Mesenchymal stem cell (in vitro differentiated cells and primary cell): ENCODE data around the gene EFHC2.

Source experiments
- DNase-seq: peaks from one replicate; pipeline ENCODE4 v3.0.0-alpha.2; 2013
- H2AFZ ChIP-seq: one replicate; pipeline ENCODE4 v1.6.1; 2013; ENCODE audit warnings: low read depth, mild to moderate bottlenecking, control low read depth, inconsistent platforms, low read length, moderate library complexity
- H2AK5ac ChIP-seq: 2 replicates; pipeline ENCODE4 v1.6.1; 2013; ENCODE audit warnings: low read length, moderate library complexity, mild to moderate bottlenecking, inconsistent platforms; ENCODE audit not compliant: severe bottlenecking
- H2BK120ac ChIP-seq: one replicate; pipeline ENCODE4 v1.6.1; 2013; ENCODE audit warnings: low read depth, mild to moderate bottlenecking, inconsistent platforms, low read length, moderate library complexity
- H2BK12ac ChIP-seq, 2 experiments: one replicate each; pipeline ENCODE4 v1.6.1; 2013; ENCODE audit warnings: inconsistent platforms in 2 of 2, low read length in 2 of 2, mild to moderate bottlenecking in 2 of 2, moderate library complexity in 2 of 2, control low read depth in 1 of 2
- H2BK15ac ChIP-seq: one replicate; pipeline ENCODE4 v1.6.1; 2013; ENCODE audit warnings: mild to moderate bottlenecking, low read depth, inconsistent platforms; ENCODE audit not compliant: poor library complexity, severe bottlenecking
- H2BK5ac ChIP-seq: 2 replicates; pipeline ENCODE4 v1.6.1; 2013; ENCODE audit warnings: low read depth, mild to moderate bottlenecking, low read length, control low read depth, inconsistent platforms; ENCODE audit not compliant: poor library complexity, severe bottlenecking
- H3K14ac ChIP-seq, 2 experiments: one replicate each; pipeline ENCODE4 v1.6.1; 2013; ENCODE audit warnings: inconsistent platforms in 2 of 2, low read length in 2 of 2, control low read depth in 1 of 2, mild to moderate bottlenecking in 1 of 2, moderate library complexity in 1 of 2
- H3K18ac ChIP-seq, 2 experiments: one replicate each; pipeline ENCODE4 v1.6.1; 2013; ENCODE audit warnings: inconsistent platforms in 2 of 2, low read length in 2 of 2, control low read depth in 1 of 2, low read depth in 1 of 2, mild to moderate bottlenecking in 1 of 2
- H3K23ac ChIP-seq, 2 experiments: one replicate each; pipeline ENCODE4 v1.6.1; 2013; ENCODE audit warnings: inconsistent platforms in 2 of 2, low read length in 2 of 2, mild to moderate bottlenecking in 2 of 2, moderate library complexity in 2 of 2, control low read depth in 1 of 2
- H3K27ac ChIP-seq: 2 replicates; pipeline ENCODE4 v1.5.1; 2013; ENCODE audit warnings: mild to moderate bottlenecking, moderate library complexity, low read length, control low read depth, inconsistent platforms; ENCODE audit not compliant: poor library complexity, severe bottlenecking
- H3K27me3 ChIP-seq, 2 experiments: 2 replicates each; pipeline versions ENCODE4 v1.6.1 to v1.7.0; 2013; ENCODE audit warnings: low read length in 2 of 2, mild to moderate bottlenecking in 2 of 2, moderate library complexity in 2 of 2, control low read depth in 1 of 2, inconsistent platforms in 1 of 2; ENCODE audit not compliant: control insufficient read depth in 1 of 2, insufficient read depth in 1 of 2
- H3K36me3 ChIP-seq, 2 experiments: 2 replicates each; pipeline versions ENCODE4 v1.6.1 to v1.7.0; 2013; ENCODE audit warnings: low read length in 2 of 2, control low read depth in 1 of 2, inconsistent platforms in 1 of 2, low read depth in 1 of 2, mild to moderate bottlenecking in 1 of 2; ENCODE audit not compliant: insufficient read depth in 2 of 2, control insufficient read depth in 1 of 2
- H3K4ac ChIP-seq, 2 experiments: one replicate each; pipeline ENCODE4 v1.6.1; 2013; ENCODE audit warnings: inconsistent platforms in 2 of 2, low read length in 2 of 2, mild to moderate bottlenecking in 2 of 2, moderate library complexity in 2 of 2, control low read depth in 1 of 2, low read depth in 1 of 2
- H3K4me1 ChIP-seq: 2 replicates; pipeline ENCODE4 v1.6.1; 2013; ENCODE audit warnings: low read depth, low read length, control low read depth; ENCODE audit not compliant: control insufficient read depth, insufficient read depth
- H3K4me2 ChIP-seq: 2 replicates; pipeline ENCODE4 v1.6.1; 2013; ENCODE audit warnings: low read length, mild to moderate bottlenecking, inconsistent platforms; ENCODE audit not compliant: poor library complexity, severe bottlenecking
- H3K4me3 ChIP-seq, 2 experiments: 2 replicates each; pipeline versions ENCODE4 v1.5.1 to v1.7.0; 2013; ENCODE audit warnings: low read length in 2 of 2, mild to moderate bottlenecking in 2 of 2, control low read depth in 1 of 2, low read depth in 1 of 2; ENCODE audit not compliant: insufficient read depth in 1 of 2
- H3K79me1 ChIP-seq: replicated peaks from 2 replicates; pipeline ENCODE4 v1.6.1; 2013; ENCODE audit warnings: mild to moderate bottlenecking, control low read depth, low read length, inconsistent platforms; ENCODE audit not compliant: poor library complexity, severe bottlenecking
- H3K9ac ChIP-seq: 2 replicates; pipeline ENCODE4 v1.7.0; 2013; ENCODE audit warnings: mild to moderate bottlenecking, low read length, moderate library complexity
- H3K9me3 ChIP-seq: 2 replicates; pipeline ENCODE4 v1.7.0; 2013; ENCODE audit warnings: mild to moderate bottlenecking, low read length; ENCODE audit not compliant: control insufficient read depth
- H4K8ac ChIP-seq: one replicate; pipeline ENCODE4 v1.6.1; 2013; ENCODE audit warnings: inconsistent platforms, mild to moderate bottlenecking, low read length, moderate library complexity
- H4K91ac ChIP-seq: one replicate; pipeline ENCODE4 v1.6.1; 2013; ENCODE audit warnings: mild to moderate bottlenecking, low read length, inconsistent platforms
- WGBS: methylation state at CpG from one replicate; pipeline ENCODE4 v1.1.7; 2013; ENCODE audit warnings: mixed read lengths; 5-methylcytosine and 5-hydroxymethylcytosine counted together

The EFHC2 gene

GRCh38 chrX:44305921-44306320 lies 37.6 kb downstream of the EFHC2 start:
- Histone ChIP-seq H2AFZ (no peak overlapping the region), H2BK12ac (no peak overlapping the region), H3K4me2 (no peak overlapping the region), H3K4ac (no peak overlapping the region), H3K4me3 (no peak overlapping the region), H2BK5ac (no peak overlapping the region), H3K23ac (no peak overlapping the region), H3K18ac (no peak overlapping the region), H3K79me1 (no peaks in the 10 kb centered on the region), H2AK5ac (no peak overlapping the region), H2BK120ac (no peak overlapping the region), H3K9me3 (no peaks in the 10 kb centered on the region), H3K4me1 (no peaks in the 10 kb centered on the region), H3K27me3 (peaks cover 0 to 8% of the 10 kb centered on the region in 2 experiments), H3K36me3 (no peaks in the 10 kb centered on the region), H4K91ac (no peak overlapping the region), H3K9ac (no peak overlapping the region), H4K8ac (no peak overlapping the region), H2BK15ac (no peak overlapping the region), H3K14ac (no peak overlapping the region), H3K27ac (no peak overlapping the region)
- no peak for DNase-seq
- WGBS: 87% methylated on average over 4 of the region's 4 CpGs

GRCh38 chrX:44303119-44303518 lies 40.4 kb downstream of the EFHC2 start:
- Histone ChIP-seq H2BK15ac (no peak overlapping the region), H2BK5ac (no peak overlapping the region), H3K27me3 (peaks cover 0 to 2% of the 10 kb centered on the region in 2 experiments), H4K91ac (no peak overlapping the region), H3K36me3 (no peaks in the 10 kb centered on the region), H3K79me1 (no peaks in the 10 kb centered on the region), H2AFZ (no peak overlapping the region), H3K4me3 (no peak overlapping the region), H3K9me3 (no peaks in the 10 kb centered on the region), H3K18ac (no peak overlapping the region), H3K9ac (no peak overlapping the region), H2BK12ac (no peak overlapping the region), H3K23ac (no peak overlapping the region), H3K4ac (no peak overlapping the region), H3K14ac (no peak overlapping the region), H2AK5ac (no peak overlapping the region), H3K4me2 (no peak overlapping the region), H3K4me1 (no peaks in the 10 kb centered on the region), H3K27ac (no peak overlapping the region), H2BK120ac (no peak overlapping the region), H4K8ac (no peak overlapping the region)
- WGBS: 86% methylated on average over 2 of the region's 2 CpGs
- DNase-seq: no peak

- H2BK15ac ChIP-seq: no peak overlapping the region
- 29% methylated on average over 2 of the region's 4 CpGs for WGBS
Observed at GRCh38 chrX:44299177-44299576, 44.3 kb downstream of the EFHC2 start.

GRCh38 chrX:44291468-44292092 lies 51.9 kb downstream of the EFHC2 start:
- peaks cover 0 to 6% of the 10 kb centered on the region in 2 experiments for H3K27me3 ChIP-seq
- no peak overlapping the region for H3K4me2 ChIP-seq
- H2BK12ac ChIP-seq: no peak overlapping the region
- H3K9me3 ChIP-seq: no peaks in the 10 kb centered on the region
- H2BK120ac ChIP-seq: no peak overlapping the region
- H2AK5ac ChIP-seq: no peak overlapping the region
- H4K91ac ChIP-seq: no peak overlapping the region
- no peak overlapping the region for H3K4me3 ChIP-seq
- H3K18ac ChIP-seq: no peak overlapping the region
- H2BK5ac ChIP-seq: no peak overlapping the region
- H3K4me1 ChIP-seq: no peaks in the 10 kb centered on the region
- no peak overlapping the region for H3K9ac ChIP-seq
- H3K27ac ChIP-seq: no peak overlapping the region
- H4K8ac ChIP-seq: no peak overlapping the region
- no peak overlapping the region for H2BK15ac ChIP-seq
- H3K36me3 ChIP-seq: no peaks in the 10 kb centered on the region
- H3K14ac ChIP-seq: no peak overlapping the region
- H3K23ac ChIP-seq: no peak overlapping the region
- no peaks in the 10 kb centered on the region for H3K79me1 ChIP-seq
- WGBS: no CpG with 5 or more reads among the region's 2 CpGs
- no peak overlapping the region for H2AFZ ChIP-seq
- H3K4ac ChIP-seq: no peak overlapping the region
- no peak for DNase-seq

More at GRCh38 chrX:44299177-44299576, 44.3 kb downstream of the EFHC2 start:
- H3K14ac ChIP-seq: no peak overlapping the region
- H3K4me3 ChIP-seq: no peak overlapping the region
- no peak overlapping the region for H4K91ac ChIP-seq
- H3K23ac ChIP-seq: no peak overlapping the region
- no peak overlapping the region for H3K9ac ChIP-seq
- no peak overlapping the region for H2BK5ac ChIP-seq
- H3K27ac ChIP-seq: no peak overlapping the region
- H2AFZ ChIP-seq: no peak overlapping the region
- no peak overlapping the region for H2BK12ac ChIP-seq
- no peaks in the 10 kb centered on the region for H3K9me3 ChIP-seq
- H3K36me3 ChIP-seq: no peaks in the 10 kb centered on the region
- no peak overlapping the region for H3K4ac ChIP-seq
- H3K79me1 ChIP-seq: no peaks in the 10 kb centered on the region
- peaks cover 0 to 11% of the 10 kb centered on the region in 2 experiments for H3K27me3 ChIP-seq
- DNase-seq: no peak
- H2AK5ac ChIP-seq: no peak overlapping the region
- no peak overlapping the region for H4K8ac ChIP-seq
- H3K4me2 ChIP-seq: no peak overlapping the region
- no peak overlapping the region for H2BK120ac ChIP-seq
- no peak overlapping the region for H3K18ac ChIP-seq
- H3K4me1 ChIP-seq: no peaks in the 10 kb centered on the region
